Stimulated activated CD8-positive, alpha-beta memory T cell treated with anti-CD3 and anti-CD28 coated beads, Interleukin-12 subunit alpha, Interleukin-12 subunit beta, amount 100 ng/mL, for 24 hours (primary cell): Measurements from ENCODE around the gene CMTM8.
"Not testable (repeated sequence)": the region's sequence is repeated elsewhere in the genome, so short reads cannot be mapped to it uniquely, and the experiment has no call there.

ENCODE experiments used
- DNase-seq: peaks from one replicate; pipeline ENCODE4 v3.0.0-alpha.2; 2020; ENCODE audit errors: extremely low read depth

CMTM8 gene

DNA sequence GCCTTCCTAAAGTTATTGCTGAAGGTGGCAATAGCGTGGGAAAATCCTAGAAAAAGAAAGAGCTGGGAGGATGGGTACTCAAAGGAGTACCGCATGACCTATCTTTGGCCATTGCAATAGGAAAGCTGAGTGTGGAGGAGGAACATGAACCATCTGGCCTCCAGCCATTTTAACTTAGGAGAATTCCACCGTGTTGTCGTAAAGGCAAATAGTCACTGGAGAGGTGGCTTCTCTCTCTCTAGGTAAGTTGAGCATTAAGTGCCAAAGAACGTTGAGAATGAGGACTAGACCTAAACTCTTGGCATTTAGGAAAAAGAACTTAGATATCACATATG, 137.1 kb downstream of the CMTM8 start:
- no peak for DNase-seq

DNA sequence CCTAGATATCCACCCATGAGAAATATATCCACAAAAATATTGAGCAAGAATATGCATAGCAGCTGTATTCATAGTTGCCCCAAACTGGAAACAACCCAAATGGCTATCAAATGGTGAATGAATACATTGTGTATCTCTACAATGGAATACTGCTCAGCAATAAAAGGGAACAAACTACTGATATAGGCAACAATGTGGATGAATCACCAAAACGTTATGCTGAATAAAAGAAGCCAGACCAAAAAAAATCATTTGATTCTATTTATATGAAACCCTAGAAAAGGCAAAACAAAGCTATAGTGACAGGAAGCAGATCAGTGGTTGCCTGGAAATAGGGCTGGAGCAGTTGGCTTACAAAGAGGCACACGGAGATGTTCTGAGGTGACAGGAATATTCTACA, 137.6 kb downstream of the CMTM8 start:
- DNase-seq: no peak

DNA sequence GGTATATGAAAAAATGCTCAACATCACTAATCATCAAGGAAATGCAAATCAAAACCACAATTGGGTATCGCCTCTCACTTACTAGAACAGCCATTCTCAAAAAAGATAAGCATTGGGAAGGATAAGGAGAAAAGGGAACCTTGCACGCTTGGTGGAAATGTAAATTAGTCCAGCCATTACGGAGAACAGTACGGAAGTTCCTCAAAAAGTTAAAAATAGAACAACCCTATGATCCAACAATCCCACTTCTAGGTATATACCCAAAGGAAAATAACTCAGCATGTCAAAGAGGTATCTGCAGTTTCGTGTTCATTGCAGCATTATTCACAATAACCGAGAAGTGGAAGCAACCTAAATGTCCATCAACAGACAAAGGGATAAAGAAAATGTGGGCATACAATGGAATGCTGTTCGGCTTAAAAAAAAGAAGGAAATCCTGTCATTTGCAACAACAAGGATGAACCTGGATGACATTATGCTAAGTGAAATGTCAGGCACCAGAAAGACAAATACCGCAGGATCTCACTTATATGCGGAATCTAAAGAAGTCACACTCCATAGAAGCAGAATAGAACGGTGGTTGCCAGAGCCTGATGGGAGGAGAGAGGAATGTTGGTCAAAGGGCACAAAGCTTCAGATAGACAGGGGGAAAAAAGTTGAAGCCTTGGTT, 141.5 kb downstream of the CMTM8 start:
- DNase-seq: no peak

DNA sequence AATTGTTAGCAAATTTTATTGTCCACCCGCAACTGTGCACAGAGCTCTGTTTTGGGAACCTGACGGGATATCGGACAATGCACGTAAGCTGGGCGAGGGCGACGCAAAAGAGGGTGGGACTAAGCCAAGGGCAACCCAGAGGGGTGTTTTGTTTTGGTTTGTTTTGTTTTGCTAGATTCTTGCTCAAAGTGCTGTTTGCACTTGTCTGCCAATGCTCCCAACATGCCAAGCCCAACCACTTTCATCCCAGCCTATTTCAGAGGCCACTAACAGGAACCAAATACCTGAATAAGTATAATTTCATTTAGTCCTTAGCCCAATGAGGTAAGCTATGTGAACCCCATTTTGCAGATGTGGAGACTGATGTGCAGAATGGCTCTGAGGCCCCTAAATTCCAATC, 143.4 kb downstream of the CMTM8 start:
- DNase-seq: no peak

DNA sequence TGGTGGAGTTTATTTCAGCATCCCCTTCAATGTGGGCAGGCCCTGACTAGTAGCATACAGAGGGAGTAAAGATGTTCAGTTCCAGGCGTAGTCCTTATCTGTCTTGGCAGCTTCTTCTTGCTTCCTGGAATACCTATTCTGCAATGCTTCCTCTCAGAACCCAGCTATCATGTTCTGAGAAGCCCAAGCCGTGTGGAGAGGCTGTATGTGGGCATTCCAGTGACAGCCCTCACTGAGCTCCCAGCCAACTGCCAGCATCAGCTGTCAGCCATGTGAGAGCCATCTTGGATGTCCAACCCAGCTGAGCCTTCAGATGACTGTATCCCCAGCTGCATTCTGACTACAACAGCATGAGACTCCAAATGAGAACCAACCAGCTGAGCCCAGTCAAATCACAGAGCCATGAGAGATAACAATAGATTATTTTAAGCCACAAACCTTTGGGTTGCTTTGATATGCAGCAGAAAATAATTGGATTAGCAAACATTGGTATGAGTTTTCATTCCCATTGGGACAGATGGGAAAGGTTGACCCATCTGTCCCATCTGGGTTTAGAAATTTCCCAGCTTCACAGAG, 144.7 kb downstream of the CMTM8 start:
- DNase-seq: no peak

DNA sequence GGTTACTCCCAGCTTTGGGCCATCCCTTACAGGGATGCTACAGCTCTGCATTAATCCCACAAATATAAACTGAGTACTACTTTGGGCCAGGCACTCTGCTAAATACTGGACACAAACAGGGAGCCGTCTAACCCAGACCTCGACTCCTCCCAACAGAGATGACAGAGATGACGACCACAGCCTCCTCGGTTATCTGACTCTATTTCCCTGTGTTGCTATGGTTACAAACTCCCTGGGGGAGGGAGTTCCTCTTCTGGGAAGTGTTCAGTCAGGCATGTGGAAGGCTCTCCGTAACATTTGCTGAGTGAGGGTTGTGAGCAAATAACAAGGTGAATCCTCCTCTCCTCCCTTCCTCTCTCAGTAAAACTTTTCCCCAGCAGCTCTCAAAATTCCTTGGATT, 146.5 kb downstream of the CMTM8 start:
- no peak for DNase-seq

DNA sequence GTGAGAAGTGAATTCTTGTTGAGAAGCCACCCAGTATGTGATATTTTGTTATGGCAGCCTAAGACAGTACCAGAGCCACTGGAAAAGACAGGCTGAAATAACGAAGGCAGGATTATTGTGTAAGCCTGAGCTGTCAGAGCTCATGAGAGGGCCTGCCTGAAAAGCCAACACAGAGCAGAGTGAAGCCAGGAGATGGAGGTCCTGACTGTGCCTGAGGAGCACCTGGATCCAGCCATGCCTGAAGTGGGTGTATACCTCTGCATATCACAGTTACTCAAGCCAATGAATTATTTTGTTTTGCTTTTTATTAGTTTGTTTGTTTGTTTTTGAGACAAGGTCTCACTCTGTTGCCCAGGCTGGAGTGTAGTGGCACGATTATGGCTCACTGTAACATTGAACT, 149.0 kb downstream of the CMTM8 start:
- DNase-seq: no peak

DNA sequence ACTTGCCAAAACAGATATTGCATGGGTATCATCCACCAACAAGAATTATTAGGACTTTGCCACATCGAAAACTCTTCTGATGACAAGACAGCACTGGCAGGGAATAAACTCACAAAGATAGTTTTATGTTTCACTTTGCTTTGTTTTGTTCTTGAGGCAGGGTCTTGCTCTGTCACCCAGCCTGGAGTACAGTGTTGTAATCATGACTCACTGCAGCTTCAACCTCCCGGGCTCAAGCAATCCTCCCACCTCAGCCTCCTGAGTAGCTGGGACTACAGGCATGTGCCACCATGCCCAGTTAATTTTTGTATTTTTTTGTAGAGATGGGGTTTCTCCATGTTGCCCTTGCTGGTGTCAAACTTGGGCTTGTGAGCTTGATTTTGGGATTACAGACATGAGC, 151.1 kb downstream of the CMTM8 start:
- DNase-seq: not testable (repeated sequence)

DNA sequence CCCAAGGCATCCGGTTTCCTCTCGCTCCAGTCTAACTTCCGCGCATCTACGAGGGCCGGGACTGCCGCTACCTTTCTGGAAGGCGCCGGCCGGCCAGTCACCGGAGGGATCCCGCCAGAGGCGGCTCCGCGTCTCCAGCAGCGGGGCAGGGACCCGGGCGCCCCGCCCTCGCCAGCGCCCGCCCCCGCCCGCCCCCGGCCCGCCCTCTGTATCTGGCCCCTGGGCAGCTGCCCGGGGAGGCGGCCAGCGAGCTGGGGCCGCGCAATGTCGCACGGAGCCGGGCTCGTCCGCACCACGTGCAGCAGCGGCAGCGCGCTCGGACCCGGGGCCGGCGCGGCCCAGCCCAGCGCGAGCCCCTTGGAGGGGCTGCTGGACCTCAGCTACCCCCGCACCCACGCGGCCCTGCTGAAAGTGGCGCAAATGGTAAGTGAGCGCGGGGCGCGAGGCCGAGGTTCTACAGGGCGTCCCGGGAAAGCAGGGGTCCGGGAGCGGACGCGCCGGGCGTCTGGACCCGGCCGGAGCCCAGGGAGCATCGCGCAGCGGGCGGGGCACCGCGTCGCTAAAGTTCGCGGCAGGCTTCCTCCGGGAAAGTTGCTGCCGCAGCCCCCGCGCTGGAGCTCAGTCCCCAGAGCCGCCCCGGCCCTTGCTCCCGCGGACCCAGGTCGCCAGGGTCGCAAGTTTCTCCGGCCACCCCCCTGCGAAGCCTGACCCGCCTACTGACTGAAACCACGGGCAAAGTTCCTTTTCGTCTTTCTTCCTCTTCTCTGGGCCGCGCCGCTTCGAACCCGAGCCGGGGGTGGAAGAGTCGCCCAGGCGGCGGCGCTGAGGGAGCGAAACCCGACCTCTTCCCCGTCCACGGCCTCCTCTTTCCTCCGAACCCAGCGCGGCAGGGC, 153.4 kb downstream of the CMTM8 start, which contains the start of gene CMTM7:
Gene CMTM7, plus strand, starts transcription at position 211 of the 893 bp plus-strand sequence. Its CDS starts 54 bp downstream, at position 265.
- no peak for DNase-seq

DNA sequence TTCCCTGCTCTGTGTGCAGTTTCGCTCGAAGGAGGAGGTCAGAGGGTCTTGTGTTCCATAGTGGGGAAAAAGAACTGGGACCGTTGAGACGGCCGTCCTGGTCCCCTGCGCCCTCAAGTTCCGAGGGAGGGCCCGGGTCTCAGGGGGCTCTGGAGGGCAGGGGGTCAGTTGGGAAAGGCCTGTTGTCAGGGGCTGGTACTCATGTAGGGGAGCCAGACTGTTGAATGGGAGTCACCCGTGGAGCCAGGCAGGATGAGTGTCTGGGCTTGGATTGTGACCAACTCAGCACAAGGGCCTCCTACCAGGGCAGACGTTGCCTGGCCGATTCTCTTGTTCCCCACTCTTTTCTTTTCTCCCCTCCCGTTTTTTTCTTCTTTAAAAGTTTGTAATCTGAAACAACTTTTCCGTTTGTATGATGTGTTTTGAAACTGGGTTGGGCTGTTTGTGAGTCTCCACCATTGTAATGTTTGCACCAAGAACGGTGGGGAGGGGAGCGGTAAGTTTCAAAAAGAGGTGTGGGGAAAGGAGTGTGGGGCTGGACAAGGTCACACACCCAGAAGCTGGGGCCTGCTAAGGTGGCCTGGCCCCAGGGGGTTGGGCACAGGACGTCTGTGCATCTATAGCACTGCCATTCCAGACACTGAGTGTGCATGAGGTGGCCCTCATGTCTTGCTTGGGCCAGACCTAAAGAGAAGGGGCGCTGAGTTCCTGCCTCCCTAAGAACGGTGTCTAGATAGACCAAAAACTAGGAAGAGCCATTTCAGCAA, 154.2 kb downstream of the CMTM8 start:
- no peak for DNase-seq

DNA sequence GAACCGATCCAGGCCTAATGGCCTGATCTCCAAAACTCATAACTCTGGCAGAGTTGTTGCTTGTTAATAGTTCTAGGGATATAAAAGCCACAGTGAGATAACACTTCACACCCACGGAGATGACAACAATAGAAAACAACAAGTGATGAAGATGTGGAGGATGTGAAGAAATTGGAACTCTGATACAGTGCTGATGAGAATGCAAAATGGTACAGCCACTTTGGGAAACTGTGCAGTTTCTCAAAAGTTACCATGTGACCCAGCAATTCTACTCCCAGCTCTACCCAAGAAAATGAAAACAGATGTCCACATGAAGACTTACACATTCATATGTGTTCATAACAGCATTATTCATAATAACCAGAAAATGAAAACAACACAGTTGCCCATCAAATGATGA, 157.0 kb downstream of the CMTM8 start:
- no peak for DNase-seq

DNA sequence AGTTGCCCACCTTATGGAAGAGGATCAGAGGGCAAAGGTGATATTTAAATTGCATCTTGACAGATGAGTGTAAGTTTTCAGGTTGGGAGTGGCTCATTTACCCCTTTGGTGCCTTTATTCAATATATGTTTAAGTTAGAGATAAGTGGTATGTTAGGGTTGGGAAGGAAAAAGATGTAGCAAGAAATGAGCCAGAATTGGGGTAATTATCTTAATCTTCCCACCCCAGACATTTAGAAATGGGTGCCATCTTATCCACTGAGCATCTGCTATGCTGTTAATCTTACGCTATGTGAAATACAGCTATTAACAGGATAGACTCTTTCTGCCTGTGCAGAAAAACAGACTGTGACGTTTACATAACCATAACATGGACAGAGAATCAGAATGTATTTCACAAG, 159.5 kb downstream of the CMTM8 start:
- no peak for DNase-seq

DNA sequence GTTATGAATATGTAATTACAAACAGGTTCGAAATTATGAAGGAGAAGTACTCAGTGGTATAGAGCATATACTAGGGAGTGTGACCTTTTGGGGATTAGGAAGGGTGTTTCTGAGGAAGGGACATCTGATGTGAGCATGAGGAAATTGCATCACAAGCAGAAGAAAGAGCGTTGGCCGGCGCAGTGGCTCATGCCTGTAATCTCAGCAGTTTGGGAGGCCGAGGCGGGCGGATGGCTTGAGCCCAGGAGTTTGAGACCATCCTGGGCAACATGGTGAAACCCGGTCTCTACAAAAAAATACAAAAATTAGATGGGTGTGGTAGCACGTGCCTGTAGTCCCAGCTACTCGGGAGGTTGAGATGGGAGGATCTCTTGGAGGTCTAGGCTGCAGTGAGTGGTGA, 160.1 kb downstream of the CMTM8 start:
- no peak for DNase-seq

DNA sequence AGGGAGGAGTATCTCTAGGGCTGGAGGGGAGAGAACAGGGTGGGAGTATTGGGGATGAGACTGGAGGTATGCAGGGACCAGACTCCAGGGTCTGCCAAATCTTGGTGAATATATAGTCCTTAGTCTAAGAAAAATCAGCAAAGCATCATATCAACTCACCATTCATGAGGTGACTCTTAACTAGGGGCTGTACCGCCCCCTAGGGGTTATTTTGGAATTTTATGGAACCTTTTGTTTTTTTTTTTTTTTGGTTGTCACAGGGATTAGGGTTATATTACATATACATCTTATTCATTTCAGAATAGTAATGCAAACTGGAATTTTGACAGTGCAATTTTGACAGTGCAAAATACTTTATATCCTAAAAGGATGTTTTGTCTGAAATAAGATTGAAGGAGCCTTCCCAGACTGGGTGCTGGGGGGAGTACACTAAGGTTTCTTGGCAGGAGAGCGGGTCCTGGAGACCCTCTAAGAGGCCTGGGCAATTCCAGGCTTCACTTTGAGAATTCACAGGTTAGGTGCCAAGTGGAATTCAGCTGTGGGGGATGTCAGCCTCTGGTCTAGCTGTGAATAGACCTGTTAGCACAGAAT, 160.6 kb downstream of the CMTM8 start:
- DNase-seq: no peak

DNA sequence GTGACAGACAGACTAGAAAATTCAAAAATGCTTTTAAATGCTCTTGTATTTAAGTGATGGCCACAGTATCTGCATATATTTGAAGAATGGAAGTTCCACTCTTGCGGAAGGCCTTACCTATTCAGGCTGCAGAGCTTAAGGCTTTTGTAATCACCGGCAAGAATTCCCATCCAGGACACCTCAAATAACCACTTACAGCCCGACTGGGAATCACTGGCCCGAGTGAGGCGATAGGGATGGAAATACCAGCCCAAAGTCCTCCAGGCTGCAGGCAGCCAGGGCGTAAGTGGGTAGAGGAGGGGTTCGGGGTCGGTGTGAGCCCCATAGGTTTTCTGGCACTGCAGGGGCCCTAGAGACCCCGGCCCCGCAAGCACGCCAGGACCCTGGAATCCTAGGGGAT, 162.6 kb downstream of the CMTM8 start:
- no peak for DNase-seq

DNA sequence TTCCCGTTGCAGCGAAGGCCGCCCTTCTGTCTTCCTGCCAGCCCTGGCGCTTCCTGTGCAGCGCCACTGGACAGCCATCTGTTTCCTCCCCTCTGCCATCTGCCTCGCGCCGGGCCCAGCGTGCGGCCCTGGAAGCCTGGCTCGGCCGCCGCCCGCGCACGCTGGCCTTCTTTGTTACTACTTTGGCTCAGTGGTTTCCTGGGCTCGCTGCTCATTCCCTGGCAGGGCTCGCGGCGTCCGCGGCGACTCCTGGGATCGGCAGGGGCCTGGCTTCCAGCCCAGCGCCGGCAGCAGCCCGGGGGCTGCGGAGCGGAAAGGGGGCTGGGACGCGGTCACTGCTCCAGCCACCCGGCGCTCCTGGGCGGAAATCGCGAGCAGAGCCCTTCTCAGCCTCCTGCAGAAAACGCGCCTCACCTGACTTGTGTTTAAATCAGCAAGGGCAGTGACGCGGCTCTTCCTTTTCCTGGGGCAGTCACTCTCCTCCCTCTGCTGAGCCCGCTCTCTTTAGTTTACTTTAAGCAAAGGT, 163.1 kb downstream of the CMTM8 start:
- DNase-seq: no peak

DNA sequence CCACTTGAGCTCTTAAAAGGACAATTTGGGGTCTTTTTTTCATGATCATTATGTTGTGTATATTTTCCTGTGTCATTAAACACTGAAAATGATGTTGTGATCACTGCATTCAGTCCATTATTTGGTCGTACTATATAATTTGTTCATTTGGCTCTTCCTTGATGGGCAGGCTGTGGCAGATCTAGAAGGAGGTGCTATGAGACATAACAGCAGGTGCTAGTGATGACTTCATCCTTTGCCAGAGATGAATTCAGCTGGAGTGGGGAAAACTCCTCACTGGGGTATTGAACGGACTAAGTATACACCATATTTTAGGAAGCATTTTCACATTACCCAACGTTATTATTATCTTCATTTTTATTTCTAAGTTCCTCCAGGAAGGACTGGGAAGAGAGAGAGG, 165.2 kb downstream of the CMTM8 start:
- no peak for DNase-seq

DNA sequence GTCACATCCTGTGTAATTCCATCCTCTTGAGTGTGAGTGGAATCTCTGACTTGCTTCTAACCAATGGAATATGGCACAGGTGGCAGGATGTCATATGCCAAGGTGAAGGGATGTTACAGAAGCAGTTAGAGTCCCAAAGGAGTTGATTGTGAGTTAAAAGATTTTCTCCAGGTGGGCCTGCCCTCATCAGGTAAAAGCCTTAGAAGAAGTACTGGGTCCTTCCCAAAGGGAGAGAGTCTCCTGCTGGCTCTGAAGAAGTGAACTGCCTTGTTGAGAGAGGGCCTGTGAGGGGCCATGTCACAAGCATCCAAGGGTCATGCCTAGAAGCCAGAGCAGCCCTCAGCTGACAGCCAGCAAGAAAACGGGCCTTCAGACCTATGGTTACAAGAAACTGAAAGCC, 166.2 kb downstream of the CMTM8 start:
- DNase-seq: no peak

DNA sequence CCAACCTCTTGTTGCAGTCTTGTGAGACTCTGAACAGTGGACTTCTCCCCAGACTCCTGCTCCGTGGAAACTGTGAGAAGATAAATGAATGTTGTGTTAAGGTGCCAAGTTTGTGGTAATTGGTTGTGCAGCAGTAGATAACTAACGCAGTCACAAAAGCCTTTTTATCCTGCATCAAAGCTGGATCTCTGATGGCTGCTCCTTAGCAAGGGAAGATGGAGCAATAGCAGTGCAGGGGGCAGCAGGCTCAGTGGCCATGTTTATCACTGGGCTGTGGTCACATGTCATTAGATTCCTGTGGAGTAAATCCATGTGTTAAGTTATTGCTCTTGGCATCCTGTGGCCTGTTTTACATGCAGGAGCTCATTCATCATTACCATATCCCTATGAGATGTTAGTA, 166.7 kb downstream of the CMTM8 start:
- no peak for DNase-seq

DNA sequence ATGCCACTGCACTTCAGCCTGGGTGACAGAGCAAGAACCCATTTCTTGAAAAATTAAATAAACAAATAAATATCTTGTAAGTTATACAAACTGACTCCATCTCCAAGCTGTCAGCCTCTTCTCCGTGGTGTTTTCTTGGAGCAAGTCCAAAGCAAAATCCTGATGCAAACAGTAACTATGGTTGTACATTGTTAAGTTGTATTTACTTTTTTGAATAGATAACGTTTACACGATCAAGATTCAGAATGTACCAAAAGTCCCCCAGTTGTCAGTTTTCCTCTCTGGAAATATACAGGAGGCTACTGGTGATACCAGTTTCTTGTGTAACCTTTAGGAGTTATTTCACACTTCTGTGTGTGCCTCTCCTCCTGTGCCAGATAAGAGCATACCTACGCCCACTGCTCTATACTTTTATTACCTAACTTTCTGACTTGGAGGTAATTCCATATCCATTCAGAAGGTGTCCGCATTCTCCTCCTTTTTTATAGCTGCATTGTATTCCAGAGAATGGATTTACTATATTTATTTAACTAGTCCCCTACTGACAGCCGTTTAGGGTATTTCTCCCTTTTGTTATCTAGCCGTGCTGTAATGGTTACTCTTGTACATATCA, 167.3 kb downstream of the CMTM8 start:
- no peak for DNase-seq
